ENCODE results near the gene LAD1. TPM values are rescaled to one million over a fixed set of nuclear protein-coding genes. Genes with fewer than 3 reads are reported as not detected.

Gene LAD1
- total and polyA plus RNA-seq, 5 donors = 1.3 to 5.0 (median 2.5) TPM

GRCh38 chr1:201419256-201419655 lies 20.1 kb upstream of the LAD1 start:
- H3K27me3 ChIP-seq (ENCODE audit: control insufficient read depth, insufficient read depth) = no peaks in the 10 kb centered on the region
- H3K9me3 ChIP-seq (ENCODE audit: control insufficient read depth, low read length) = no peaks in the 10 kb centered on the region
- H3K4me1 ChIP-seq (ENCODE audit: control insufficient read depth, insufficient read depth, low read length) = peaks cover 4% of the 10 kb centered on the region
- no peak overlapping the region for H3K4me3 ChIP-seq (ENCODE audit: low read length)
- WGBS = 73% methylated on average over 4 of the region's 4 CpGs
- intact Hi-C loops (cut with DNase I) = no loop called here
- DNase-seq (no peak), ATAC-seq (no peak)
- H3K27ac ChIP-seq (ENCODE audit: low read length) = no peak overlapping the region

- no peaks in the 10 kb centered on the region for H3K9me3 ChIP-seq (ENCODE audit: control insufficient read depth, low read length)
- no peak overlapping the region for H3K4me3 ChIP-seq (ENCODE audit: low read length)
- H3K27ac ChIP-seq (ENCODE audit: low read length) = no peak overlapping the region
- H3K4me1 ChIP-seq (ENCODE audit: control insufficient read depth, insufficient read depth, low read length) = peaks cover 4% of the 10 kb centered on the region
- WGBS = 77% methylated on average over 3 of the region's 3 CpGs
- ATAC-seq (no peak), DNase-seq (no peak)
- no peaks in the 10 kb centered on the region for H3K27me3 ChIP-seq (ENCODE audit: control insufficient read depth, insufficient read depth)
- intact Hi-C loops (cut with DNase I) = no loop called here
These were observed 19.3 kb upstream of the LAD1 start for GRCh38 chr1:201418461-201418860.

- no peak overlapping the region for H3K27ac ChIP-seq (ENCODE audit: low read length)
- intact Hi-C loops (cut with DNase I) = no loop called here
- H3K4me3 ChIP-seq (ENCODE audit: low read length) = no peak overlapping the region
- no peak for ATAC-seq
- no peaks in the 10 kb centered on the region for H3K27me3 ChIP-seq (ENCODE audit: control insufficient read depth, insufficient read depth)
- WGBS = 91% methylated on average over 15 of the region's 15 CpGs
- no peaks in the 10 kb centered on the region for H3K9me3 ChIP-seq (ENCODE audit: control insufficient read depth, low read length)
- DNase-seq = no peak
- H3K4me1 ChIP-seq (ENCODE audit: control insufficient read depth, insufficient read depth, low read length) = no peaks in the 10 kb centered on the region
These were observed 15.1 kb upstream of the LAD1 start for GRCh38 chr1:201414051-201414738.

- ATAC-seq (no peak), DNase-seq (no peak)
- H3K9me3 ChIP-seq (ENCODE audit: control insufficient read depth, low read length) = no peaks in the 10 kb centered on the region
- H3K27me3 ChIP-seq (ENCODE audit: control insufficient read depth, insufficient read depth) = no peaks in the 10 kb centered on the region
- intact Hi-C loops (cut with DNase I) = no loop called here
- H3K4me1 ChIP-seq (ENCODE audit: control insufficient read depth, insufficient read depth, low read length) = no peaks in the 10 kb centered on the region
- 95% methylated on average over 12 of the region's 12 CpGs for WGBS
- H3K4me3 ChIP-seq (ENCODE audit: low read length) = no peak overlapping the region
- H3K27ac ChIP-seq (ENCODE audit: low read length) = no peak overlapping the region
These were observed 12.2 kb upstream of the LAD1 start for GRCh38 chr1:201411292-201411691.

DNA sequence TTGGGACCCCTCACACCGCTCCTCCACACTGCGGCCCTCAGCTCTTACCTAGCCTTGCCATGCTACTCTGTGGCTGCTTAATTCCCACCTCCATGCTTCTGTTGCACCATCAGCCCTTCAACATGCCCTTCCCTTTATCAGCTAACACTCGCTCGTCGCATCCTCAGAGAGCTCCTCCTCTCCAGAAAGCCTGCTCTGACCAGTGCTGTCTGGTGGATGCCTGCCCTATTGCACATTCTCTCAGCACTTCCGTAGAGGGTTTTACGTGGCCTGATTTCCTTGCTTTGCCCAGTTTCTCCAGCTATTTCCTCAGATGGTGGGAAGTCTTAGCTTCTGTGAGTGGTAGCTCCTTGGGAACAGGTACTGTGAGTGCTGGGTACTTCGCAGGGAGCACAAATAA lies 10.3 kb upstream of the LAD1 start:
- intact Hi-C loops (cut with DNase I) = loop anchor here in 2 of 4 donors (5.0 to 10.0 kb wide), 2 partner anchors 155 to 157 kb away; no protein-coding TSS in a partner anchor
- Histone ChIP-seq H3K9me3 (ENCODE audit: control insufficient read depth, low read length) (no peaks in the 10 kb centered on the region), H3K4me3 (ENCODE audit: low read length) (no peak overlapping the region), H3K4me1 (ENCODE audit: control insufficient read depth, insufficient read depth, low read length) (no peaks in the 10 kb centered on the region), H3K27me3 (ENCODE audit: control insufficient read depth, insufficient read depth) (no peaks in the 10 kb centered on the region), H3K27ac (ENCODE audit: low read length) (no peak overlapping the region)
- DNase-seq (no peak), ATAC-seq (peak; percentile 12 to 41)
- 54% methylated on average over 8 of the region's 8 CpGs for WGBS

DNA sequence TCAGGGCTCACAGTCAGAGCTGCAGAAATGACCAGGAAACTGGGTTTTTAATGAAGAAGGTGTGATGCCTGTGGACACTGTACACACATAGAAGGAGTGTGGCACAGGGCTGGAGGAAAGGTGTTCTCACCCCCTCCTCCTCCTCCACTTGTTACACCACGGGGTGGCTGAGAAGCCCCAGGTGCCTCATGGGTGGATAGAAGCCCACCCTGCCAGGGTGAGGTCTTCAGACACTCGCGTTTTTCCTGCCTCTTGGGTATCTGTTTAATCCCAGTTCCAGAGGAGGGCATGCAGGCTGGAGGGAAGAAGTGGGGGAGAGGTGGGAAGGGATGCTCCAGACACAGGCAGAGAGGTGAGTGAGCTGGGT lies 9.7 kb upstream of the LAD1 start:
- ATAC-seq (no peak), DNase-seq (no peak)
- WGBS = 60% methylated on average over 3 of the region's 3 CpGs
- no peak overlapping the region for H3K4me3 ChIP-seq (ENCODE audit: low read length)
- no peak overlapping the region for H3K27ac ChIP-seq (ENCODE audit: low read length)
- no peaks in the 10 kb centered on the region for H3K9me3 ChIP-seq (ENCODE audit: control insufficient read depth, low read length)
- intact Hi-C loops (cut with DNase I) = loop anchor here in 2 of 4 donors (5.0 to 10.0 kb wide), 2 partner anchors 154 to 157 kb away; no protein-coding TSS in a partner anchor
- H3K4me1 ChIP-seq (ENCODE audit: control insufficient read depth, insufficient read depth, low read length) = no peaks in the 10 kb centered on the region
- H3K27me3 ChIP-seq (ENCODE audit: control insufficient read depth, insufficient read depth) = no peaks in the 10 kb centered on the region

DNA sequence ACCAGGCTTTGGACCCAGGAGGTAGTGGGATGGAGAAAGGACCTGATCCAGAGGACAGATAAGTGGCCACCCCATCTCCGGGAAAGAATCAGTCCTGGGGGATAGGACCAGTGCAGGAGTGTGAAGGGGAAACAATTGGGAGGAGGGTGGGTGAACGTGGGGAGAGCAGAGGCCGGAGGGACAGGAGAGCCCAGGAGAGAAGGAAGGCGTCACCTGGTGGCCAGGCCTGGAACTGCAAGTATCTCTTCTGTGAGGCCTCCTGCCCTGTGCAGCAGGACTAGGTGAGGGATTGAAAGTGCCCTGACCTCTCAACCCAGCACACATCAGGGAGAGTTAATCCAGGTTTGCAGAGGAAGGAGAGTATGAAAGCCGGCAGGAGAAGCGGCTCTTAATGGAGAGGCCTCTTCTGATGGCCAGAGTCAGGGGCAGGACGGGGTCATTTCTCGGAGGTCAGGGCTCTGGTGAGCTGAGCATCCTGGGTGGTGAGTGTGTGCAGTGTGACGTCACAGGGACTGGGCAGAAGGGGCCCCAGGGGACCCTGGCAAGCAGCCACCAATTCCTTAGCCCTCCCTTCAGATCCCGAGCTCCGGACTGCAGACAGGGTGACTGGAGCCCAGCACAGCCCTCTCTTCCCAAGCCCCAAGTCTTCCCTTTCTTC lies 9.2 kb upstream of the LAD1 start:
- Histone ChIP-seq H3K4me1 (ENCODE audit: control insufficient read depth, insufficient read depth, low read length) (no peaks in the 10 kb centered on the region), H3K9me3 (ENCODE audit: control insufficient read depth, low read length) (no peaks in the 10 kb centered on the region), H3K27ac (ENCODE audit: low read length) (no peak overlapping the region), H3K4me3 (ENCODE audit: low read length) (no peak overlapping the region), H3K27me3 (ENCODE audit: control insufficient read depth, insufficient read depth) (no peaks in the 10 kb centered on the region)
- ATAC-seq (peak; percentile 74 to 75), DNase-seq (peak; percentile 75 to 92 (median 91))
- 27% methylated on average over 11 of the region's 11 CpGs for WGBS
- intact Hi-C loops (cut with DNase I) = loop anchor here in 2 of 4 donors (5.0 to 10.0 kb wide), 2 partner anchors 154 to 156 kb away; no protein-coding TSS in a partner anchor

DNA sequence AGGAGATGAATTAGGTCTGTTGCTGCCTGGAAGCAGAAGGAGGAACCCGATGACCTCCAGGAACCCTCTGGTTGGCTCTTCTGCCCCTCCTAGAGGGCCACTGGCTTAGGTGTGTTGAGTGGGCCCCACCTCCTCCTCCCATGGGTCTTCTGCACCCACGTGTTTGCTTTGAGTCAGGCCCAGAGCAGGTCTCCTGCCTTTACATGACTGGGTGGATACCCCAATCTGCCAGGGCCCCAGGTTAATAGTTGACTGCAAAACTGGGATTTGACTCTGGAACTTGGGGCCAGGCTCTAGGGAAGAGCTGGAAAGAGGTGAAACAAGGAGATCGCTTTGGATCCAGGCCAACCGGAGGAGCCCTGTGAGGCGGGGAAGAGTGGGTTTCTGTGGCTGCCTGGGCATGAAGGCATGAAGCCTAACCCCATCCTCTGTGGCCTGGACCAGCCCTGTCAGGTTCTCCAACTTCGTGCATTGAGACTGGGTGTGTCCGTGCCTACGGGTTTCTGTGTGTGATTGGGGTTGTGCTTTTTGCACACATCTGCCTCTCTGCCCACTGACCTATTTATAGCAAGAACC lies 7.8 kb upstream of the LAD1 start:
- no peaks in the 10 kb centered on the region for H3K9me3 ChIP-seq (ENCODE audit: control insufficient read depth, low read length)
- intact Hi-C loops (cut with DNase I) = loop anchor here in 2 of 4 donors (5.0 to 10.0 kb wide), 2 partner anchors 152 to 155 kb away; no protein-coding TSS in a partner anchor
- no peak for ATAC-seq
- no peak for DNase-seq
- H3K27me3 ChIP-seq (ENCODE audit: control insufficient read depth, insufficient read depth) = no peaks in the 10 kb centered on the region
- H3K27ac ChIP-seq (ENCODE audit: low read length) = no peak overlapping the region
- no peak overlapping the region for H3K4me3 ChIP-seq (ENCODE audit: low read length)
- 73% methylated on average over 8 of the region's 8 CpGs for WGBS
- H3K4me1 ChIP-seq (ENCODE audit: control insufficient read depth, insufficient read depth, low read length) = no peaks in the 10 kb centered on the region

DNA sequence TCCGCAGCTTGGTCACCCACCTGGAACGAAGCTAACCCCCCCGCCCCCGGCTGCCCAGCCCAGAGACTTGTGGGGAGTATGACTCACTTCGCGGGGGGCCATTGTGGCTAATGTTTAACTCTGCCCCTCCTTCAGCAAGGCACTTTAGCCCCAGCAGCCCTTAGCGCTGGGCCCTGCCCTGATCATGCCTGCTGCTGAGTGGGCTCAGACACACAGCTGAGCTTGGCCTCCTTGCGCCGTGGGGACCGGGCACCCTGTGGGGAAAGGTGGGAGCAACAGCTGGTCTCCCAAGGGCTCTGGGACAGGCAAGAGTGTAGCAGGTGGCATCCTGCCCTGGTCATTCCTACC lies 6.3 kb upstream of the LAD1 start:
- H3K4me1 ChIP-seq (ENCODE audit: control insufficient read depth, insufficient read depth, low read length) = no peaks in the 10 kb centered on the region
- ATAC-seq (no peak), DNase-seq (peak in 1 of 3 donors; percentile 33)
- intact Hi-C loops (cut with DNase I) = loop anchor here in 2 of 4 donors (5.0 to 10.0 kb wide), 2 partner anchors 151 to 153 kb away; no protein-coding TSS in a partner anchor
- WGBS = 84% methylated on average over 10 of the region's 10 CpGs
- no peaks in the 10 kb centered on the region for H3K9me3 ChIP-seq (ENCODE audit: control insufficient read depth, low read length)
- no peaks in the 10 kb centered on the region for H3K27me3 ChIP-seq (ENCODE audit: control insufficient read depth, insufficient read depth)
- H3K27ac ChIP-seq (ENCODE audit: low read length) = no peak overlapping the region
- H3K4me3 ChIP-seq (ENCODE audit: low read length) = no peak overlapping the region

DNA sequence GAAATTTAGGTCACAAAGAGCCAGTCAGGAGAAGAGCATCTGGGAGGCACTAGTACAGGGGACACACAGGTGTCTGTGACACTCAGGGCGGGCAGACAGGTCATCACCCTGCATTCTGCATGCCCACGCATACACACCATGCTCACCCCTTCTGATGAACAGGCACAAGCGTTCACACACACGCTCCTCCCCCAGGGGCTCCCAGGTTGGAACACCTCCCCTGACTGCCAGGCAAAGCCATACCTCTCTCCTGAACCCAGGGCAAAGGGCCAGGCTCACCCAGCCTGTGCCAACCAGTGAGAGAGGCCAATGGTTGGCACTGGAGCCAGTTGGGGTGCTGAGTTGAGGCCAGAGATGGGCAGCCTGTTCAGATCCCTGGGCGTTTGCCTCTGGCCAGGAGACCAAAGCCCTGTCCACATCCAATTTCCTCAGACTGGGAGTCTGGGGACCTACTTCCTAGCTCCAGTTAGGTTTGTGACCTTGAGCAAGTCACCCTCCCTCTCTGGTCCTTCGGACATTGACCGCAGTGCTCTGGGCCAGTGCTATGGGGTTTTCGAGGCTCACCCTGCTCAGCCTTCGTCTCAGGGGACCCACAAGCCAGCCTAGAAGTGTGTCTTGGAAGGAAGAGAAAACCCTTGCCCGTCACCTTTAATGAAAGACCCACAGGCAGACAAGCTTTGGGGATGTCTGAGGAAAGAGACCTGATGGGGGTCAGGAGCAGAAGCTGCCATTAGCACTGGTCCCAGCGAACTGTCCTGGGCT lies 5.8 kb upstream of the LAD1 start:
- no peak overlapping the region for H3K27ac ChIP-seq (ENCODE audit: low read length)
- no peak for ATAC-seq
- peaks cover 2% of the 10 kb centered on the region for H3K4me1 ChIP-seq (ENCODE audit: control insufficient read depth, insufficient read depth, low read length)
- peak in 1 of 3 donors; percentile 32 for DNase-seq
- no peaks in the 10 kb centered on the region for H3K9me3 ChIP-seq (ENCODE audit: control insufficient read depth, low read length)
- no peak overlapping the region for H3K4me3 ChIP-seq (ENCODE audit: low read length)
- no peaks in the 10 kb centered on the region for H3K27me3 ChIP-seq (ENCODE audit: control insufficient read depth, insufficient read depth)
- 86% methylated on average over 11 of the region's 11 CpGs for WGBS
- intact Hi-C loops (cut with DNase I) = loop anchor here in 2 of 4 donors (5.0 to 10.0 kb wide), 2 partner anchors 150 to 153 kb away; no protein-coding TSS in a partner anchor

Data from right cardiac atrium (tissue), 5 donors.